Measurements from ENCODE around the gene MGRN1.

MGRN1 gene

GRCh38 chr16:4625560-4626159 is 1.0 kb downstream of the MGRN1 start:
- Histone ChIP-seq H3K27me3 (ENCODE audit: control insufficient read depth in 1 of 2, insufficient read depth in 1 of 2, low read length in 2 of 2) (no peaks in the 10 kb centered on the region), H3K27ac (ENCODE audit: low read length, poor library complexity, severe bottlenecking) (peak overlapping the region; percentile 68), H3K9ac (ENCODE audit: low read length) (peak overlapping the region; percentile 95), H4K91ac (ENCODE audit: low read length) (no peak overlapping the region), H4K8ac (ENCODE audit: low read length) (peak overlapping the region; percentile 43), H3K4me3 (ENCODE audit: insufficient read depth in 1 of 2, low read depth in 1 of 2, low read length in 2 of 2) (peak overlapping the region; percentile 97 to 99), H2BK120ac (ENCODE audit: low read depth, low read length) (peak overlapping the region; percentile 88), H3K9me3 (ENCODE audit: control insufficient read depth, low read length) (no peaks in the 10 kb centered on the region), H2BK12ac (ENCODE audit: low read length in 2 of 2) (no peak overlapping the region), H3K4ac (ENCODE audit: low read depth in 1 of 2, low read length in 2 of 2) (peak overlapping the region; percentile 57 to 97), H3K18ac (ENCODE audit: low read depth in 1 of 2, low read length in 2 of 2) (peak overlapping the region; percentile 97 to 98), H2AK5ac (ENCODE audit: low read length, severe bottlenecking) (peak overlapping the region; percentile 17), H2AFZ (ENCODE audit: low read depth, low read length) (no peak overlapping the region), H3K79me1 (replicated peaks; ENCODE audit: low read length, poor library complexity, severe bottlenecking) (peaks cover 3% of the 10 kb centered on the region), H3K36me3 (ENCODE audit: control insufficient read depth in 1 of 2, insufficient read depth in 2 of 2, low read depth in 1 of 2, low read length in 2 of 2) (peaks cover 0 to 9% of the 10 kb centered on the region in 2 experiments), H2BK15ac (ENCODE audit: low read depth, poor library complexity, severe bottlenecking) (no peak overlapping the region), H3K14ac (ENCODE audit: low read length in 2 of 2) (no peak overlapping the region), H3K4me1 (ENCODE audit: control insufficient read depth, insufficient read depth, low read depth, low read length) (peaks cover 14% of the 10 kb centered on the region), H2BK5ac (ENCODE audit: low read depth, low read length, poor library complexity, severe bottlenecking) (peak overlapping the region; percentile 91), H3K23ac (ENCODE audit: low read length in 2 of 2) (no peak overlapping the region), H3K4me2 (ENCODE audit: low read length, poor library complexity, severe bottlenecking) (peak overlapping the region; percentile 55)
- 20% methylated on average over 9 of the region's 11 CpGs for WGBS
- no peak for DNase-seq

- H3K4me2 ChIP-seq (ENCODE audit: low read length, poor library complexity, severe bottlenecking): peak overlapping the region; percentile 55
- H2BK120ac ChIP-seq (ENCODE audit: low read depth, low read length): no peak overlapping the region
- peak overlapping the region; percentile 43 for H4K91ac ChIP-seq (ENCODE audit: low read length)
- peak overlapping the region in 1 of 2 experiments; percentile 34 for H3K4ac ChIP-seq (ENCODE audit: low read depth in 1 of 2, low read length in 2 of 2)
- H3K36me3 ChIP-seq (ENCODE audit: control insufficient read depth in 1 of 2, insufficient read depth in 2 of 2, low read depth in 1 of 2, low read length in 2 of 2): peaks cover 0 to 9% of the 10 kb centered on the region in 2 experiments
- peak overlapping the region in 1 of 2 experiments; percentile 99 for H3K4me3 ChIP-seq (ENCODE audit: insufficient read depth in 1 of 2, low read depth in 1 of 2, low read length in 2 of 2)
- H2BK5ac ChIP-seq (ENCODE audit: low read depth, low read length, poor library complexity, severe bottlenecking): no peak overlapping the region
- peaks cover 3% of the 10 kb centered on the region for H3K79me1 ChIP-seq (replicated peaks; ENCODE audit: low read length, poor library complexity, severe bottlenecking)
- 77% methylated on average over 6 of the region's 6 CpGs for WGBS
- H2BK15ac ChIP-seq (ENCODE audit: low read depth, poor library complexity, severe bottlenecking): no peak overlapping the region
- H3K18ac ChIP-seq (ENCODE audit: low read depth in 1 of 2, low read length in 2 of 2): peak overlapping the region in 1 of 2 experiments; percentile 49
- no peaks in the 10 kb centered on the region for H3K27me3 ChIP-seq (ENCODE audit: control insufficient read depth in 1 of 2, insufficient read depth in 1 of 2, low read length in 2 of 2)
- peaks cover 14% of the 10 kb centered on the region for H3K4me1 ChIP-seq (ENCODE audit: control insufficient read depth, insufficient read depth, low read depth, low read length)
- peak overlapping the region; percentile 95 for H3K9ac ChIP-seq (ENCODE audit: low read length)
- H4K8ac ChIP-seq (ENCODE audit: low read length): no peak overlapping the region
- peak overlapping the region; percentile 17 for H2AK5ac ChIP-seq (ENCODE audit: low read length, severe bottlenecking)
- no peak overlapping the region for H2BK12ac ChIP-seq (ENCODE audit: low read length in 2 of 2)
- no peak overlapping the region for H2AFZ ChIP-seq (ENCODE audit: low read depth, low read length)
- no peak for DNase-seq
- H3K23ac ChIP-seq (ENCODE audit: low read length in 2 of 2): no peak overlapping the region
- H3K14ac ChIP-seq (ENCODE audit: low read length in 2 of 2): no peak overlapping the region
- H3K9me3 ChIP-seq (ENCODE audit: control insufficient read depth, low read length): no peaks in the 10 kb centered on the region
- no peak overlapping the region for H3K27ac ChIP-seq (ENCODE audit: low read length, poor library complexity, severe bottlenecking)
Observed at GRCh38 chr16:4626396-4626795, 1.8 kb downstream of the MGRN1 start.

DNA sequence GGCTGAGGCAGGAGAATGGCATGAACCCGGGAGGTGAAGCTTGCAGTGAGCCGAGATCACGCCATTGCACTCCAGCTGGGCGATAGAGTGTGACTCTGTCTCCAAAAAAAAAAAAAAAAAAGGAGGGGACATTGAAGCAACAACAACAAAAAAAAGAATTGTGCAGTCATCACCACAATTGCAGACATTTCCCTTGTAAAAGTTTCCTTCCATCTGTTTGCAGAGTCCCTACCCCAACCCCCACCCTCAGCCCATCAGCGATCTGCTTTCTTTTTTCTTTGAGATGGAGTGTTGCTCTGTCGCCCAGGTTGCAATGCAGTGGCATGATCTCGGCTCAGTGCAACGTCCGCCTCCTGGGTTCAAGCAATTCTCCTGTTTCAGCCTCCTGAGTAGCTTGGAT is 3.7 kb downstream of the MGRN1 start:
- DNase-seq: no peak
- Histone ChIP-seq H4K8ac (ENCODE audit: low read length) (no peak overlapping the region), H3K27me3 (ENCODE audit: control insufficient read depth in 1 of 2, insufficient read depth in 1 of 2, low read length in 2 of 2) (no peaks in the 10 kb centered on the region)

GRCh38 chr16:4631444-4631843 is 6.8 kb downstream of the MGRN1 start:
- Histone ChIP-seq H2AK5ac (ENCODE audit: low read length, severe bottlenecking) (no peak overlapping the region), H4K8ac (ENCODE audit: low read length) (no peak overlapping the region), H3K4me2 (ENCODE audit: low read length, poor library complexity, severe bottlenecking) (no peak overlapping the region), H3K4me1 (ENCODE audit: control insufficient read depth, insufficient read depth, low read depth, low read length) (peaks cover 16% of the 10 kb centered on the region), H3K4ac (ENCODE audit: low read depth in 1 of 2, low read length in 2 of 2) (no peak overlapping the region), H3K9ac (ENCODE audit: low read length) (no peak overlapping the region), H3K9me3 (ENCODE audit: control insufficient read depth, low read length) (no peaks in the 10 kb centered on the region), H3K36me3 (ENCODE audit: control insufficient read depth in 1 of 2, insufficient read depth in 2 of 2, low read depth in 1 of 2, low read length in 2 of 2) (peaks cover 11 to 36% of the 10 kb centered on the region in 2 experiments), H3K18ac (ENCODE audit: low read depth in 1 of 2, low read length in 2 of 2) (no peak overlapping the region), H3K14ac (ENCODE audit: low read length in 2 of 2) (no peak overlapping the region), H2BK15ac (ENCODE audit: low read depth, poor library complexity, severe bottlenecking) (no peak overlapping the region), H2BK5ac (ENCODE audit: low read depth, low read length, poor library complexity, severe bottlenecking) (no peak overlapping the region), H3K79me1 (replicated peaks; ENCODE audit: low read length, poor library complexity, severe bottlenecking) (peaks cover 14% of the 10 kb centered on the region), H3K4me3 (ENCODE audit: insufficient read depth in 1 of 2, low read depth in 1 of 2, low read length in 2 of 2) (no peak overlapping the region), H2AFZ (ENCODE audit: low read depth, low read length) (no peak overlapping the region), H2BK12ac (ENCODE audit: low read length in 2 of 2) (no peak overlapping the region), H3K23ac (ENCODE audit: low read length in 2 of 2) (no peak overlapping the region), H3K27me3 (ENCODE audit: control insufficient read depth in 1 of 2, insufficient read depth in 1 of 2, low read length in 2 of 2) (no peaks in the 10 kb centered on the region), H3K27ac (ENCODE audit: low read length, poor library complexity, severe bottlenecking) (no peak overlapping the region), H2BK120ac (ENCODE audit: low read depth, low read length) (no peak overlapping the region), H4K91ac (ENCODE audit: low read length) (no peak overlapping the region)
- DNase-seq: peak; percentile 35
- no CpG with 5 or more reads among the region's 1 CpG for WGBS

More for the DNA sequence above, 3.7 kb downstream of the MGRN1 start:
- Histone ChIP-seq H3K36me3 (ENCODE audit: control insufficient read depth in 1 of 2, insufficient read depth in 2 of 2, low read depth in 1 of 2, low read length in 2 of 2) (peaks cover 0 to 13% of the 10 kb centered on the region in 2 experiments), H3K4me1 (ENCODE audit: control insufficient read depth, insufficient read depth, low read depth, low read length) (peaks cover 16% of the 10 kb centered on the region), H3K4ac (ENCODE audit: low read depth in 1 of 2, low read length in 2 of 2) (no peak overlapping the region), H3K4me2 (ENCODE audit: low read length, poor library complexity, severe bottlenecking) (no peak overlapping the region), H2BK15ac (ENCODE audit: low read depth, poor library complexity, severe bottlenecking) (no peak overlapping the region), H3K9me3 (ENCODE audit: control insufficient read depth, low read length) (no peaks in the 10 kb centered on the region), H2BK12ac (ENCODE audit: low read length in 2 of 2) (no peak overlapping the region), H3K4me3 (ENCODE audit: insufficient read depth in 1 of 2, low read depth in 1 of 2, low read length in 2 of 2) (no peak overlapping the region), H3K23ac (ENCODE audit: low read length in 2 of 2) (no peak overlapping the region), H2AK5ac (ENCODE audit: low read length, severe bottlenecking) (no peak overlapping the region), H3K18ac (ENCODE audit: low read depth in 1 of 2, low read length in 2 of 2) (no peak overlapping the region), H3K79me1 (replicated peaks; ENCODE audit: low read length, poor library complexity, severe bottlenecking) (peaks cover 5% of the 10 kb centered on the region), H2BK5ac (ENCODE audit: low read depth, low read length, poor library complexity, severe bottlenecking) (no peak overlapping the region), H2AFZ (ENCODE audit: low read depth, low read length) (no peak overlapping the region), H3K14ac (ENCODE audit: low read length in 2 of 2) (no peak overlapping the region), H3K9ac (ENCODE audit: low read length) (no peak overlapping the region), H4K91ac (ENCODE audit: low read length) (no peak overlapping the region), H3K27ac (ENCODE audit: low read length, poor library complexity, severe bottlenecking) (no peak overlapping the region), H2BK120ac (ENCODE audit: low read depth, low read length) (no peak overlapping the region)
- 96% methylated on average over 9 of the region's 9 CpGs for WGBS

Data from mesenchymal stem cell (in vitro differentiated cells and primary cell).